ENCODE data around the gene PSTPIP2. TPM values are rescaled to one million over a fixed set of nuclear protein-coding genes. Genes with fewer than 3 reads are reported as not detected.

PSTPIP2 gene
- total and polyA plus RNA-seq, 9 of the 15 experiments (the other 6 are each of a cell fraction or from before 2014, with no cell fraction given) = 14.0 to 45.7 (median 27.1) TPM

DNA sequence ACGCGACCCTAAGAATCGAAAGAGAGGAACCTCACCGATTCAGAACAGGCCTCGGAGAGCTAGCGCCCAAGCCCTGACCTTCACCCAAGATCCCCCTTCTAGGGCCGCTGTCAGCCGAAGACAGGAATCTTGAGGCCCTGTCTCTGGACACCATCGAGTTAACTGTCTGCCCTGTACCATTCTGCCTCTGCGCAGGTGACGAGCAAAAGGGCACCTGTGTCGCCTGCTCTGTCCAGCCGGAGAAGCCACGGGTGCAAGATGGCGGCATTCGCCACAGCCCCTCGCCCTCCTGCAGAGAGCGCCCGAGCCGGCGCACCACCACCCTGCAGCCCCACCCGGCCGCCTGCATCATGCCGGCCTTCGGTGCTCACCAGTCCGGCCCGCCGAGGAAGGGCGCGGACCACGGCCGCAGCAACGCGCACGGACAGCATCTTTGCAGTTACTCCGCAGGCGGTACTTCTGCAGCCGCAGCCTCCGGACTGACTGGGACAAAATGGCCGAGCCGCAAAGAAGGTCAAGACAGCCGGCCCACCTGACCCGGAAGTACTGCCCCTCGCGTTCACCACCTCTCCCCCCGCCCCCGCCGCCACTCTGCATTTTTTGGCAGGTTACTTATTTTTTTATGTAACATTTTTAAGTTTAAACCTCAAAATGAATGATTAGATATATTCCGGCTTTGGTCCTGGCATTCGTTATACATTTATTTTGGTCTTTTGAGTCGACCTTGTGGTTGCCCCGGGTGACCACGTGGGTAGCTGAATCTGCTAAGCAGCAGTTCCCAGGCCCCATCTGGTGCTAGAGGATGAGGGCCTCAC lies 25.9 kb upstream of the PSTPIP2 start, which contains the start of gene ATP5F1A (continued):
- TF ChIP-seq JUNB (CRISPR knock-in tag; conservative IDR thresholded peaks at IDR 0.05) (no peak), CHCHD3 (CRISPR knock-in tag; IDR thresholded peaks at IDR 0.05) (no peak), MYC (IDR thresholded peaks at IDR 0.05; ENCODE audit: low read depth, low read length) (peak; percentile 91), MYC (CRISPR knock-in tag; IDR thresholded peaks at IDR 0.05; ENCODE audit: borderline replicate concordance, low read depth) (no peak), SRSF1 (IDR thresholded peaks at IDR 0.05; ENCODE audit: low read depth, low read length) (no peak), FOXP1 (CRISPR knock-in tag; IDR thresholded peaks at IDR 0.05) (no peak), KDM5B (IDR thresholded peaks at IDR 0.05; ENCODE audit: insufficient replicate concordance, low read depth, low read length) (peak; percentile 70), ZNF354B (CRISPR knock-in tag; IDR thresholded peaks at IDR 0.05) (no peak), PURB (CRISPR knock-in tag; IDR thresholded peaks at IDR 0.05; ENCODE audit: low read depth) (no peak), ZBTB17 (CRISPR knock-in tag; IDR thresholded peaks at IDR 0.05) (0 out of 2 replicates have a peak, but pooled peaks have one; percentile 28), BRF1 (IDR thresholded peaks at IDR 0.05; ENCODE audit: borderline replicate concordance, extremely low read depth, insufficient read length) (no peak), MYNN (IDR thresholded peaks at IDR 0.05) (no peak), MYNN (CRISPR knock-in tag; IDR thresholded peaks at IDR 0.05) (no peak), ZNF780A (CRISPR knock-in tag; IDR thresholded peaks at IDR 0.05) (no peak), ZNF384 (IDR thresholded peaks at IDR 0.05; ENCODE audit: low read depth, low read length) (no peak), CBFA2T3 (IDR thresholded peaks at IDR 0.05) (no peak), ZNF263 (CRISPR knock-in tag; IDR thresholded peaks at IDR 0.05; ENCODE audit: borderline replicate concordance) (no peak), HNRNPH1 (optimal IDR thresholded peaks at IDR 0.05; ENCODE audit: low read depth, low read length) (no peak), CCAR2 (IDR thresholded peaks at IDR 0.05; ENCODE audit: low read depth, low read length) (no peak)
- TF ChIP-seq, protein P1, sequence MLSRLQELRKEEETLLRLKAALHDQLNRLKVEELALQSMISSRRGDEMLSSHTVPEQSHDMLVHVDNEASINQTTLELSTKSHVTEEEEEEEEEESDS (CRISPR knock-in tag; IDR thresholded peaks at IDR 0.05) = no peak
- TF ChIP-seq, protein P2, sequence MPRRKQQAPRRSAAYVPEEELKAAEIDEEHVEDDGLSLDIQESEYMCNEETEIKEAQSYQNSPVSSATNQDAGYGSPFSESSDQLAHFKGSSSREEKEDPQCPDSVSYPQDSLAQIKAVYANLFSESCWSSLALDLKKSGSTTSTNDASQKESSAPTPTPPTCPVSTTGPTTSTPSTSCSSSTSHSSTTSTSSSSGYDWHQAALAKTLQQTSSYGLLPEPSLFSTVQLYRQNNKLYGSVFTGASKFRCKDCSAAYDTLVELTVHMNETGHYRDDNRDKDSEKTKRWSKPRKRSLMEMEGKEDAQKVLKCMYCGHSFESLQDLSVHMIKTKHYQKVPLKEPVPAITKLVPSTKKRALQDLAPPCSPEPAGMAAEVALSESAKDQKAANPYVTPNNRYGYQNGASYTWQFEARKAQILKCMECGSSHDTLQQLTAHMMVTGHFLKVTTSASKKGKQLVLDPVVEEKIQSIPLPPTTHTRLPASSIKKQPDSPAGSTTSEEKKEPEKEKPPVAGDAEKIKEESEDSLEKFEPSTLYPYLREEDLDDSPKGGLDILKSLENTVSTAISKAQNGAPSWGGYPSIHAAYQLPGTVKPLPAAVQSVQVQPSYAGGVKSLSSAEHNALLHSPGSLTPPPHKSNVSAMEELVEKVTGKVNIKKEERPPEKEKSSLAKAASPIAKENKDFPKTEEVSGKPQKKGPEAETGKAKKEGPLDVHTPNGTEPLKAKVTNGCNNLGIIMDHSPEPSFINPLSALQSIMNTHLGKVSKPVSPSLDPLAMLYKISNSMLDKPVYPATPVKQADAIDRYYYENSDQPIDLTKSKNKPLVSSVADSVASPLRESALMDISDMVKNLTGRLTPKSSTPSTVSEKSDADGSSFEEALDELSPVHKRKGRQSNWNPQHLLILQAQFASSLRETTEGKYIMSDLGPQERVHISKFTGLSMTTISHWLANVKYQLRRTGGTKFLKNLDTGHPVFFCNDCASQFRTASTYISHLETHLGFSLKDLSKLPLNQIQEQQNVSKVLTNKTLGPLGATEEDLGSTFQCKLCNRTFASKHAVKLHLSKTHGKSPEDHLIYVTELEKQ (CRISPR knock-in tag; IDR thresholded peaks at IDR 0.05) = no peak
- TF ChIP-seq, protein P3, sequence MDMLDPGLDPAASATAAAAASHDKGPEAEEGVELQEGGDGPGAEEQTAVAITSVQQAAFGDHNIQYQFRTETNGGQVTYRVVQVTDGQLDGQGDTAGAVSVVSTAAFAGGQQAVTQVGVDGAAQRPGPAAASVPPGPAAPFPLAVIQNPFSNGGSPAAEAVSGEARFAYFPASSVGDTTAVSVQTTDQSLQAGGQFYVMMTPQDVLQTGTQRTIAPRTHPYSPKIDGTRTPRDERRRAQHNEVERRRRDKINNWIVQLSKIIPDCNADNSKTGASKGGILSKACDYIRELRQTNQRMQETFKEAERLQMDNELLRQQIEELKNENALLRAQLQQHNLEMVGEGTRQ (CRISPR knock-in tag; IDR thresholded peaks at IDR 0.05) = peak; percentile 61
- TF ChIP-seq, protein P4, sequence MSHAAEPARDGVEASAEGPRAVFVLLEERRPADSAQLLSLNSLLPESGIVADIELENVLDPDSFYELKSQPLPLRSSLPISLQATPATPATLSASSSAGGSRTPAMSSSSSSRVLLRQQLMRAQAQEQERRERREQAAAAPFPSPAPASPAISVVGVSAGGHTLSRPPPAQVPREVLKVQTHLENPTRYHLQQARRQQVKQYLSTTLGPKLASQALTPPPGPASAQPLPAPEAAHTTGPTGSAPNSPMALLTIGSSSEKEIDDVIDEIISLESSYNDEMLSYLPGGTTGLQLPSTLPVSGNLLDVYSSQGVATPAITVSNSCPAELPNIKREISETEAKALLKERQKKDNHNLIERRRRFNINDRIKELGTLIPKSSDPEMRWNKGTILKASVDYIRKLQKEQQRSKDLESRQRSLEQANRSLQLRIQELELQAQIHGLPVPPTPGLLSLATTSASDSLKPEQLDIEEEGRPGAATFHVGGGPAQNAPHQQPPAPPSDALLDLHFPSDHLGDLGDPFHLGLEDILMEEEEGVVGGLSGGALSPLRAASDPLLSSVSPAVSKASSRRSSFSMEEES (CRISPR knock-in tag; IDR thresholded peaks at IDR 0.05) = no peak
